PFSK-1 (cell line): ENCODE measurements around the gene RPS27L.

ENCODE experiments used
- FOXP2 ChIP-seq: optimal IDR thresholded peaks from 2 replicates; pipeline ENCODE3; 2011; ENCODE audit warnings: borderline replicate concordance, control low read depth, inconsistent platforms; ENCODE audit not compliant: insufficient read depth; ENCODE audit errors: extremely low read length, extremely low read depth
- POLR2AphosphoS5 ChIP-seq: IDR thresholded peaks from 2 replicates; pipeline ENCODE4 v1.6.1; 2012; ENCODE audit warnings: low read depth, mild to moderate bottlenecking, control low read depth, low read length, moderate library complexity
- SIN3A ChIP-seq: IDR thresholded peaks from 2 replicates; pipeline ENCODE4 v1.6.1; 2012; ENCODE audit warnings: mild to moderate bottlenecking, low read length, moderate library complexity, borderline replicate concordance; ENCODE audit not compliant: insufficient read depth
- TAF1 ChIP-seq: IDR thresholded peaks from 2 replicates; pipeline ENCODE4 v1.6.1; 2012; ENCODE audit warnings: low read length, control low read depth, borderline replicate concordance; ENCODE audit not compliant: insufficient read depth
- TF ChIP-seq, protein P1 (sequence below), 2 experiments: IDR thresholded peaks; 2 replicates each; pipeline versions ENCODE4 v1.6.1 to v1.8.0; 2011 to 2012; ENCODE audit warnings: low read depth in 2 of 2, low read length in 2 of 2, control low read depth in 1 of 2, inconsistent platforms in 1 of 2, mild to moderate bottlenecking in 1 of 2, moderate library complexity in 1 of 2; ENCODE audit not compliant: insufficient read depth in 1 of 2

RPS27L gene

DNA sequence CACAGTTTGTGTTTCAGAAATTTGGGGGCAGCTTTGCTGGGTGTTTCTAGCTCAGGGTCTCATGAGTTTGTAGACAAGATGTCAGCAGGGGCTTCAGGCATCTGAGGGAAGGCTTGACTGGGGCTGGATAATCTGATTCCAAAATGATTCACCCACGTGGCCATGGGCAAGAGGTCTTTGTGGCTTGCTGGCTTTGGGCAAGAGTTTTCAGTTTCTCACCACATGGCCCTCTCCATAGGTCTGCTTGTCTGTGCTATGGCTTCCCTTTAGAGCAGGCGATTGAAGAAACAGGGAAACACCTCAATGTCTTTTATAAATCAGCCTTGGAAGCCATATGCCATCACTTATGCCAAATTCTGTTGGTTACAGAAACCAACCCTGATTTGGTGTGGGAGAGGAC, 11.9 kb downstream of the RPS27L start:
- TF ChIP-seq, protein P1, sequence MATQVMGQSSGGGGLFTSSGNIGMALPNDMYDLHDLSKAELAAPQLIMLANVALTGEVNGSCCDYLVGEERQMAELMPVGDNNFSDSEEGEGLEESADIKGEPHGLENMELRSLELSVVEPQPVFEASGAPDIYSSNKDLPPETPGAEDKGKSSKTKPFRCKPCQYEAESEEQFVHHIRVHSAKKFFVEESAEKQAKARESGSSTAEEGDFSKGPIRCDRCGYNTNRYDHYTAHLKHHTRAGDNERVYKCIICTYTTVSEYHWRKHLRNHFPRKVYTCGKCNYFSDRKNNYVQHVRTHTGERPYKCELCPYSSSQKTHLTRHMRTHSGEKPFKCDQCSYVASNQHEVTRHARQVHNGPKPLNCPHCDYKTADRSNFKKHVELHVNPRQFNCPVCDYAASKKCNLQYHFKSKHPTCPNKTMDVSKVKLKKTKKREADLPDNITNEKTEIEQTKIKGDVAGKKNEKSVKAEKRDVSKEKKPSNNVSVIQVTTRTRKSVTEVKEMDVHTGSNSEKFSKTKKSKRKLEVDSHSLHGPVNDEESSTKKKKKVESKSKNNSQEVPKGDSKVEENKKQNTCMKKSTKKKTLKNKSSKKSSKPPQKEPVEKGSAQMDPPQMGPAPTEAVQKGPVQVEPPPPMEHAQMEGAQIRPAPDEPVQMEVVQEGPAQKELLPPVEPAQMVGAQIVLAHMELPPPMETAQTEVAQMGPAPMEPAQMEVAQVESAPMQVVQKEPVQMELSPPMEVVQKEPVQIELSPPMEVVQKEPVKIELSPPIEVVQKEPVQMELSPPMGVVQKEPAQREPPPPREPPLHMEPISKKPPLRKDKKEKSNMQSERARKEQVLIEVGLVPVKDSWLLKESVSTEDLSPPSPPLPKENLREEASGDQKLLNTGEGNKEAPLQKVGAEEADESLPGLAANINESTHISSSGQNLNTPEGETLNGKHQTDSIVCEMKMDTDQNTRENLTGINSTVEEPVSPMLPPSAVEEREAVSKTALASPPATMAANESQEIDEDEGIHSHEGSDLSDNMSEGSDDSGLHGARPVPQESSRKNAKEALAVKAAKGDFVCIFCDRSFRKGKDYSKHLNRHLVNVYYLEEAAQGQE (IDR thresholded peaks at IDR 0.05; ENCODE audit: insufficient read depth in 1 of 2, low read depth in 2 of 2, low read length in 2 of 2): no peak
- no peak for TF ChIP-seq FOXP2
- TF ChIP-seq SIN3A: no peak
- no peak for TF ChIP-seq POLR2AphosphoS5
- no peak for TF ChIP-seq TAF1

DNA sequence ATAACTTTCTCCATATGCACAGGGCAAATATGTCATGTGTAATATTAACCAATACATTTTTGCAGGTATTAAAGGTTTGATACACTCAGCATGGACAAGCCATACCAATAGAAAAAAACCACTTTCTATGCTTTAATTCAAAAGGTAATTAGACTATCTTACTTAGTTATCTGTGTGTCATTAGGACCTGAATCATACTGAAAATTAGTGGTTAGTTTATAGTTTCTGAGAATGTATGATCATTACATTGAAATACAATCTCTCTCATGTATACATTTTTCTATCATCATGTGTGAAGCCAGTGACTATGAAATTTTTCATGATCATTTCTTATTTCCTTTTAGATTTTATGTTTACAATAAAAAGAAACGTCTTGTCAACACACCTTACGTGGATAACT, 16.3 kb downstream of the RPS27L start:
- TF ChIP-seq TAF1 (no peak), FOXP2 (no peak), SIN3A (no peak), POLR2AphosphoS5 (no peak)
- TF ChIP-seq, protein P1 (IDR thresholded peaks at IDR 0.05; ENCODE audit: insufficient read depth in 1 of 2, low read depth in 2 of 2, low read length in 2 of 2): no peak

DNA sequence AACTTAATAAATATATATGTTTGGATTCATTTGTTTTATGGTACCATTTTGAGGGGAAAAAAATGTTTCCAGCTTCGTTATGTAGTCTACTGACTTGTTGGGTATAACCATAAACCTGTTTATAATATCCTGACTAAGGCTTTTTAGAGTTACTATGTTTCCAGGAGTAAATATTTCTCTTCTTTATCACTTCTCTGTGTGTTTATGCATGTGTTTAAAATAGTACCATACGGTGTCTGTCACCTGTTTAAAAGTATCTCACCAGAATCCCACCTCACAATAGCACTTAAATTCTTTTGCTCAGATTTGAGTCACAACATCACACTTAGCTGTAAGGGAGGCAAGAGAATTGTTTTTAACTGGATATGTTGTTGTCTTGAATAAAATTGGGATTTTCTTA, 20.5 kb downstream of the RPS27L start:
- no peak for TF ChIP-seq FOXP2
- no peak for TF ChIP-seq POLR2AphosphoS5
- TF ChIP-seq SIN3A: no peak
- TF ChIP-seq TAF1: no peak
- TF ChIP-seq, protein P1 (IDR thresholded peaks at IDR 0.05; ENCODE audit: insufficient read depth in 1 of 2, low read depth in 2 of 2, low read length in 2 of 2): no peak

DNA sequence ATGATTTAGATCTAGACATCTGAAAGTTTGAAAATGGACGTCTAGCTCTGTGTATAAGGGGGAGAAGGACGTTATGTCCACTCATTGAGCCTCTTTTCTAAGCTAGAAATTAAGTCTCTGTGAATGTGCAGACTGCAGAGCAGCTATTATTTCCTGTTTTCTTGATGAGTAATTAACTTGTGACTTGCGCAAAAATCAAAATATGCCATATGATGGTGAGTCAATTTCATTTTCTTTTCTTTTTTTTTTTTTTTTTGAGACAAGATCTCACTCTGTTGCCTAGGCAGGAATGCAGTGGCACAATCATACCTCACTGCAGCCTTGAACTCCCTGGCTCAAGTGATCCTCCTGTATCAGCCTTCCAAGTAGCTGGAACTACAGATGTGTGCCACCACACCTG, 21.5 kb downstream of the RPS27L start:
- TF ChIP-seq FOXP2 (no peak), SIN3A (no peak)

DNA sequence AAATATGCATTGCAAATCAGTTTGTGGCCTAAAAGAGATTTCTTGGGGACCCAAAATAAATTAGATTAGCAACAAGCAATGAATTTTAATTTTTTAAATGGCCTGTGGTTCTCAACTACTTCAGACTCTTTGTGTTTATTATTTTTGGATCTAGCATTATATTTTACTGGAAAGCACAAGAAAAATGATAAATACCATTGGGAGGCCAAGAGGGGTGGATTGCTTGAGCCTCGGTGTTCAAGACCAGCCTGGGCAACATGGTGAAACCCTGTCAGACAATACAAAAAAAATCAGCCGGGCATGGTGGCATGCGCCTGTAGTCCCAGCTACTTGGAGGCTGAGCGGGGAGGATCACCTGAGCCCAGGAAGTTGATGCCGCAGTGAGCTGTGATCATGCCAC, 22.0 kb downstream of the RPS27L start:
- TF ChIP-seq POLR2AphosphoS5: no peak
- TF ChIP-seq FOXP2: no peak
- no peak for TF ChIP-seq SIN3A
- TF ChIP-seq TAF1: no peak
- TF ChIP-seq, protein P1 (IDR thresholded peaks at IDR 0.05; ENCODE audit: insufficient read depth in 1 of 2, low read depth in 2 of 2, low read length in 2 of 2): no peak
